HCT116 (cell line): ENCODE data around the gene CATSPERZ. TPM values are rescaled to one million over a fixed set of nuclear protein-coding genes. Genes with fewer than 3 reads are reported as not detected.

Experiments used
- ATAC-seq: fragments of 200-7000 bp; cut with Tn5 transposase; 2 replicates; pipeline ENCODE4 v1.9.1; 2020; ENCODE audit warnings: mild to moderate bottlenecking, moderate library complexity
- BruUV-seq: library from RNA; stranded (reverse); fragments of 400-500 nt; replicated peaks from 2 replicates; lab custom pipeline; 2021; lab: Mats Ljungman, UMichigan
- CTCF ChIA-PET: fragments of 300-600 bp; sonication (Branson Sonifier 250); formaldehyde crosslinking; loops from one replicate; lab custom pipeline; 2021; ENCODE audit warnings: antibody characterized with exemption; lab: Charles Lee
- POLR2A ChIA-PET: fragments of 300-600, 350-600 bp; sonication (Branson Sonifier 250); formaldehyde crosslinking; loops from one replicate; lab custom pipeline; 2021; ENCODE audit warnings: antibody characterized with exemption; lab: Charles Lee
- RAD21 ChIA-PET, 2 experiments: fragments of 300-600 bp; sonication (Branson Sonifier 250); formaldehyde crosslinking; loops; one replicate each; lab custom pipeline; 2023; ENCODE audit warnings: low total read pairs in 2 of 2; ENCODE audit not compliant: uncharacterized antibody in 2 of 2, unreplicated experiment in 2 of 2, low non-redundant PET in 1 of 2; lab: Charles Lee
- DNase-seq: peaks from one replicate; pipeline ENCODE4 v3.0.0-alpha.2; 2010; ENCODE audit warnings: low read depth, low spot score
- H2AFZ ChIP-seq: fragments of 200-600 bp; shearing (Covaris generic), sonication (generic); 2 replicates; pipeline ENCODE4 v1.6.1; 2017; ENCODE audit warnings: low read depth, mixed run types, mixed read lengths, antibody characterized with exemption, low read length; ENCODE audit not compliant: poor library complexity, severe bottlenecking
- H3K27ac ChIP-seq: 2 replicates; pipeline ENCODE4 v1.5.1; 2012; ENCODE audit warnings: low read depth, low read length
- H3K27me3 ChIP-seq: fragments of 200-600 bp; sonication (generic); 2 replicates; pipeline ENCODE4 v1.6.1; 2016; ENCODE audit warnings: mixed run types, low read length, mixed read lengths; ENCODE audit not compliant: insufficient read depth
- H3K36me3 ChIP-seq, 2 experiments: fragments of 200-500 bp in 1 of 2; fragments of 200-600 bp in 1 of 2; sonication (Bioruptor generic) in 1 of 2; sonication (generic) in 1 of 2; 2 replicates each; pipeline versions ENCODE4 v1.5.1 to v1.6.1; 2014 to 2016; ENCODE audit warnings: low read length in 2 of 2, inconsistent platforms in 1 of 2, mixed read lengths in 1 of 2, mixed run types in 1 of 2; ENCODE audit not compliant: insufficient read depth in 2 of 2, control insufficient read depth in 1 of 2
- H3K4me1 ChIP-seq, 2 experiments: fragments of 200-600 bp in 1 of 2; sonication (generic) in 1 of 2; 2 replicates each; pipeline versions ENCODE4 v1.5.1 to v1.6.1; 2012 to 2017; ENCODE audit warnings: low read length in 2 of 2, inconsistent platforms in 1 of 2, mild to moderate bottlenecking in 1 of 2, mixed read lengths in 1 of 2, mixed run types in 1 of 2, moderate library complexity in 1 of 2; ENCODE audit not compliant: insufficient read depth in 2 of 2, control insufficient read depth in 1 of 2
- H3K4me2 ChIP-seq: fragments of 200-600 bp; sonication (generic); 2 replicates; pipeline ENCODE4 v1.6.1; 2017; ENCODE audit warnings: mixed run types, low read length, mixed read lengths
- H3K4me3 ChIP-seq, 2 experiments: fragments of 200-600 bp in 1 of 2; sonication (generic) in 1 of 2; replicated peaks in 1 of 2; 2 replicates each; pipeline ENCODE4 v1.5.1; 2011 to 2016; ENCODE audit warnings: low read length in 2 of 2, control low read depth in 1 of 2, low read depth in 1 of 2, mild to moderate bottlenecking in 1 of 2, mixed read lengths in 1 of 2, mixed run types in 1 of 2
- H3K79me2 ChIP-seq: fragments of 200-600 bp; sonication (generic); 2 replicates; pipeline ENCODE4 v1.6.1; 2017; ENCODE audit warnings: mild to moderate bottlenecking, mixed run types, low read length, moderate library complexity, mixed read lengths; ENCODE audit not compliant: insufficient read depth
- H3K9ac ChIP-seq: fragments of 200-600 bp; sonication (generic); 2 replicates; pipeline ENCODE4 v1.6.1; 2016; ENCODE audit warnings: low read length, mixed read lengths
- H3K9me2 ChIP-seq: fragments of 200-600 bp; sonication (generic), shearing (Covaris generic); 2 replicates; pipeline ENCODE4 v1.6.1; 2017; ENCODE audit warnings: mixed run types, mild to moderate bottlenecking, moderate library complexity; ENCODE audit not compliant: insufficient read depth
- H3K9me3 ChIP-seq, 2 experiments: fragments of 200-500 bp in 1 of 2; fragments of 200-600 bp in 1 of 2; sonication (Bioruptor generic) in 1 of 2; sonication (generic) in 1 of 2; 2 replicates each; pipeline ENCODE4 v1.6.1; 2014 to 2017; ENCODE audit warnings: low read length in 2 of 2, mixed read lengths in 2 of 2, inconsistent platforms in 1 of 2, low read depth in 1 of 2, mild to moderate bottlenecking in 1 of 2, mixed run types in 1 of 2, moderate library complexity in 1 of 2; ENCODE audit not compliant: control insufficient read depth in 1 of 2, insufficient read depth in 1 of 2
- H4K20me1 ChIP-seq: fragments of 200-600 bp; sonication (generic), shearing (Covaris generic); 2 replicates; pipeline ENCODE4 v1.6.1; 2017; ENCODE audit warnings: mixed run types, mild to moderate bottlenecking, moderate library complexity; ENCODE audit not compliant: insufficient read depth
- ATF3 ChIP-seq: IDR thresholded peaks from 2 replicates; pipeline ENCODE4 v1.6.1; 2012
- ELF1 ChIP-seq: IDR thresholded peaks from 2 replicates; pipeline ENCODE4 v1.6.1; 2012; ENCODE audit warnings: low read depth, borderline replicate concordance
- EZH2 ChIP-seq: fragments of 200-600 bp; sonication (generic); IDR thresholded peaks from 2 replicates; pipeline ENCODE4 v1.6.1; 2017; ENCODE audit warnings: antibody characterized with exemption, mixed run types
- EZH2phosphoT487 ChIP-seq: fragments of 200-600 bp; IDR thresholded peaks from 2 replicates; pipeline ENCODE4 v1.6.1; 2018; ENCODE audit warnings: antibody characterized with exemption, borderline replicate concordance
- JUND ChIP-seq: IDR thresholded peaks from 2 replicates; pipeline ENCODE4 v1.6.1; 2012
- MAX ChIP-seq: IDR thresholded peaks from 2 replicates; pipeline ENCODE4 v1.6.1; 2012
- POLR2A ChIP-seq: IDR thresholded peaks from 2 replicates; pipeline ENCODE4 v1.7.0; 2011; ENCODE audit warnings: borderline replicate concordance; ENCODE audit not compliant: insufficient read depth, insufficient read length; ENCODE audit errors: extremely low read depth
- RAD21 ChIP-seq: IDR thresholded peaks from 2 replicates; pipeline ENCODE4 v1.6.1; 2012; ENCODE audit warnings: low read depth, mild to moderate bottlenecking
- SIN3A ChIP-seq: IDR thresholded peaks from 2 replicates; pipeline ENCODE4 v1.6.1; 2012; ENCODE audit warnings: low read depth
- SP1 ChIP-seq: IDR thresholded peaks from 2 replicates; pipeline ENCODE4 v1.6.1; 2012; ENCODE audit warnings: low read depth
- SRF ChIP-seq: IDR thresholded peaks from 2 replicates; pipeline ENCODE4 v1.6.1; 2012; ENCODE audit warnings: low read depth
- TCF7L2 ChIP-seq: IDR thresholded peaks from 2 replicates; pipeline ENCODE4 v1.7.0; 2011; ENCODE audit warnings: borderline replicate concordance, inconsistent platforms; ENCODE audit not compliant: insufficient read depth, insufficient read length; ENCODE audit errors: extremely low read depth
- YY1 ChIP-seq: IDR thresholded peaks from 2 replicates; pipeline ENCODE4 v1.6.1; 2011; ENCODE audit warnings: low read length, low read depth, moderate library complexity, mild to moderate bottlenecking; ENCODE audit not compliant: insufficient replicate concordance; ENCODE audit errors: extremely low read depth
- ZBTB33 ChIP-seq: IDR thresholded peaks from 2 replicates; pipeline ENCODE4 v1.6.1; 2011; ENCODE audit warnings: mild to moderate bottlenecking, low read length, moderate library complexity; ENCODE audit not compliant: insufficient replicate concordance; ENCODE audit errors: extremely low read depth
- ZFX ChIP-seq: fragments of 450-650 bp; IDR thresholded peaks from 2 replicates; pipeline ENCODE4 v1.6.1; 2017
- ZNF274 ChIP-seq: fragments of 200-500 bp; sonication (Bioruptor generic); IDR thresholded peaks from 2 replicates; pipeline ENCODE4 v1.6.1; 2014; ENCODE audit warnings: mild to moderate bottlenecking, low read depth, low read length, inconsistent platforms
- intact Hi-C: fragments of 100-400 bp; cut with micrococcal nuclease; formaldehyde crosslinking; loops from 2 replicates; pipeline ENCODE4 v1.10.0; 2022
- total RNA-seq: library from RNA; stranded (reverse); gene quantifications from one replicate; pipeline ENCODE4 v1.2.1, GENCODE V29; 2021; ENCODE audit not compliant: unreplicated experiment

CATSPERZ gene
- total RNA-seq, 1 experiment from 2014 or later = 1.7 TPM

- H3K79me2 ChIP-seq = peaks cover 23% of the 10 kb centered on the region
- no peaks in the 10 kb centered on the region for H3K9me3 ChIP-seq
- no peaks in the 10 kb centered on the region for H3K9me2 ChIP-seq
- intact Hi-C loops = no loop called here
- ChIA-PET POLR2A (interaction anchor here (1.0 kb wide), 1 partner anchor 9 kb away, joined by 3 read pairs; no protein-coding TSS in a partner anchor), RAD21 (no interaction called here), CTCF (interaction anchor here (1.2 kb wide), 1 partner anchor 10 kb away, joined by 3 read pairs; no protein-coding TSS in a partner anchor)
- H3K4me3 ChIP-seq = no peak overlapping the region
- H3K27me3 ChIP-seq = no peaks in the 10 kb centered on the region
- no TSS peak for BruUV-seq
- H3K4me1 ChIP-seq = peaks cover 17 to 48% of the 10 kb centered on the region in 2 experiments
- H3K4me2 ChIP-seq = peak overlapping the region; percentile 18; the same call in 1 of the 2 replicates
- no peaks in the 10 kb centered on the region for H4K20me1 ChIP-seq
- H3K36me3 ChIP-seq = peaks cover 0 to 7% of the 10 kb centered on the region in 2 experiments; a peak in 1 of 4 replicates
- DNase-seq (no peak), ATAC-seq (no peak)
- no peak overlapping the region for H2AFZ ChIP-seq
- peak overlapping the region; percentile 46 for H3K27ac ChIP-seq
- TF ChIP-seq SP1 (no peak), EZH2phosphoT487 (no peak), ZBTB33 (no peak), ZFX (no peak)
- peak overlapping the region; percentile 26; the same call in 1 of the 2 replicates for H3K9ac ChIP-seq
Measured at GRCh38 chr11:64321533-64321932, 21.4 kb downstream of the CATSPERZ start.

- ChIA-PET POLR2A (interaction anchor here (1.0 to 1.5 kb wide), 2 partner anchors 7 to 9 kb away, joined by 3 to 9 read pairs; no protein-coding TSS in a partner anchor), RAD21 (interaction anchor here (1.2 to 1.4 kb wide), 2 partner anchors 9 kb away, joined by 3 read pairs; no protein-coding TSS in a partner anchor), CTCF (interaction anchor here (1.2 to 2.0 kb wide), 3 partner anchors 9 to 32 kb away, joined by 3 to 5 read pairs (median 5); no protein-coding TSS in a partner anchor)
- Histone ChIP-seq H3K4me3 (no peak overlapping the region), H3K36me3 (peaks cover 0 to 7% of the 10 kb centered on the region in 2 experiments; a peak in 1 of 4 replicates), H3K9me3 (no peaks in the 10 kb centered on the region), H3K9me2 (no peaks in the 10 kb centered on the region), H3K79me2 (peaks cover 18% of the 10 kb centered on the region), H3K27me3 (no peaks in the 10 kb centered on the region), H2AFZ (no peak overlapping the region), H3K9ac (no peak overlapping the region), H3K4me2 (peak overlapping the region; percentile 23; the same call in 1 of the 2 replicates), H3K27ac (no peak overlapping the region; the same call in 1 of the 2 replicates), H3K4me1 (peaks cover 17 to 44% of the 10 kb centered on the region in 2 experiments)
- BruUV-seq = no TSS peak
- ATAC-seq (no peak), DNase-seq (no peak)
- TF ChIP-seq SP1 (no peak), EZH2 (no peak), YY1 (no peak), MAX (no peak), SIN3A (no peak), JUND (no peak), EZH2phosphoT487 (no peak), SRF (no peak), ZNF274 (no peak), ELF1 (no peak), RAD21 (no peak), ATF3 (no peak), ZFX (no peak), ZBTB33 (no peak), POLR2A (no peak), TCF7L2 (no peak)
- TF ChIP-seq, all 23 proteins: peak for 0
- intact Hi-C loops = no loop called here
- H4K20me1 ChIP-seq = no peaks in the 10 kb centered on the region
Measured at GRCh38 chr11:64322925-64323260, 22.7 kb downstream of the CATSPERZ start.
